Pancreas (tissue), 10 donors: Measurements from ENCODE around the gene MYOZ3. TPM values are rescaled to one million over a fixed set of nuclear protein-coding genes. Genes with fewer than 3 reads are reported as not detected.

Experiments
- ATAC-seq, 4 donors: fragments of 200-7000 bp; cut with Tn5 transposase; one replicate each; pipeline versions ENCODE4 v1.8.0 to v1.9.1; 2020; ENCODE audit warnings: mild to moderate bottlenecking in 4 of 4, moderate library complexity in 4 of 4
- DNase-seq, 6 donors: peaks; one replicate each; pipeline ENCODE4 v3.0.0-alpha.2; 2020
- FAIRE-seq: peaks from 2 replicates; lab custom pipeline; 2012; peaks lifted over from hg19 to GRCh38; lab: Jason Lieb, UNC
- H3K27ac ChIP-seq, 4 donors: fragments of 200-600 bp; sonication (generic); 1 replicate in 3 of 4; 2 replicates in 1 of 4; pipeline versions ENCODE4 v1.5.0 to v1.8.0; 2020
- H3K27me3 ChIP-seq, 4 donors: fragments of 200-600 bp; one replicate each; pipeline ENCODE4 v1.8.0; 2021
- H3K36me3 ChIP-seq, 3 donors: fragments of 200-600 bp; sonication (generic) in 1 of 3; one replicate each; pipeline versions ENCODE4 v1.5.0 to v1.8.0; 2020 to 2021
- H3K4me1 ChIP-seq, 3 donors: fragments of 200-600 bp; one replicate each; pipeline ENCODE4 v1.8.0; 2021
- H3K4me3 ChIP-seq, 4 donors: fragments of 200-600 bp; sonication (generic) in 2 of 4; one replicate each; pipeline versions ENCODE4 v1.5.0 to v1.8.0; 2020 to 2021
- H3K9me3 ChIP-seq, 4 donors: fragments of 200-600 bp; one replicate each; pipeline ENCODE4 v1.8.0; 2021
- WGBS, 2 donors: extraction: QIAGEN DNeasy Blood & Tissue Kit; methylation state at CpG; one replicate each; pipeline ENCODE4 v1.1.7; 2013; 5-methylcytosine and 5-hydroxymethylcytosine counted together
- intact Hi-C, 3 donors: fragments of 100-400 bp; cut with DNase I; formaldehyde crosslinking; loops; one replicate each; pipeline versions ENCODE4 v1.11.1 to v1.14.2; 2022
- polyA plus RNA-seq, 2 donors: library from polyadenylated mRNA; stranded (reverse); fragments of 200-250 nt; gene quantifications; one replicate each; pipeline ENCODE4 v1.2.3, GENCODE V29; 2013
- total RNA-seq, 6 donors: library from RNA; stranded (reverse); fragmentation: NEBNext Ultra II Directional in 4 of 6; extraction: Animal tissue kit (Norgen Biotek cat#: 25700) in 4 of 6; gene quantifications; one replicate each; pipeline versions ENCODE4 v1.2.1 to v1.2.4, GENCODE V29; 2021 to 2023
- TF ChIP-seq, protein P1 (sequence below), 4 donors: fragments of 200-600 bp; sonication (generic) in 3 of 4; IDR thresholded peaks; one replicate each; pipeline versions ENCODE4 v1.5.0 to v1.8.0; 2021; ENCODE audit warnings: antibody characterized with exemption in 4 of 4
- donor health status: healthy with polysubstance abuse.
- donor health status: DM: no; HTN: no; CAD: no; lungs with moderate emphysema.
- donor health status: DM: no; HTN: no; CAD: no.
- donor health status: control.
- donor health status: control.
- donor health status: Bipolar disorder and iron deficiency.
- donor health status: DM: yes; HTN: yes; CAD: no.
- donor health status: DM: no; HTN: no; CAD: no.
- donor health status: DM: no; HTN: no; CAD: no.
- donor health status: DM: yes; HTN: yes; CAD: no.

The MYOZ3 gene
- total and polyA plus RNA-seq, 8 donors, result 0.05 to 0.50 (median 0.28) TPM; not detected in 1

DNA sequence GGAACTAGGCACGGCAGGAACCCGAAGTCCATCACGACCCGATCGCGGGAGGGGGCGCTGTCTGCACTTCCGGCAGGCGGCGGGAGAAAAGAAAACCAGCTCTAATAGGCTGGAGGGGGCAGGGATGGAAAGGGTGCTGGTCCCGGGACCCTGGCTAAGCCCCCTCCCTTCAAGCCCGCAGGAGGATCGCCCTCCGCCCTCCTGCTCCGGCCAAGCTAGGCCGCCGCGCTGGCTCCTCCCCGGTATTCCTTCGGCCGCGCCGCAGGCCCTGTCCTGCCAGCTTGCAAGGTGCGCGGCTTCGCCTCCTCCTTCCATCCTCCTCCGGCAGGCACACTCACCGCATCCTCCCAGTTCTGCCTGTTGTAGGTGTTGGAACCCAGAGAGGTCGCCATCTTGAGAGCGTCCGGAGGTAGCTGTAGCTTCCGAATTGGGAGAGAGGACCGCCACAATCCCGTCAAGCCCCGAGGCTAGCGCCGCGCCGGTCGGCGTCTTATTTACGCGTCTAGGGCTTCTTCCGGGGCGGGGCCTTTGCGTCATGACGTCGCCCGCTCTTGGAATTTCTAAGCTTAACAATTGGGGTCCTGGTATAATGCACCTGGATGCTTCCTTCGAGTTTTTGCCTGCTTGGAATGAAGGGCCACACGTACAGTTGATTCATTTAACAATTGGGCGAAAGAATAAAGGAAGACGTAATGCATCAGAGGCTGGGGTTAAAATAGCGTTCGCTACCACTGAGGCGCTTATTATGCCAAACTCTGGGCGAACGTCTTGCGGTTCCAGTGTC is 39.7 kb downstream of the MYOZ3 start, which contains the start of gene RBM22:
TSS of gene RBM22 (minus strand) at position 469 of the 784 bp plus-strand sequence. CDS start at position 392, 77 bp downstream.
- DNase-seq (peak; percentile 87 to 96 (median 92)), FAIRE-seq (peak; percentile 67)
- H3K27me3 ChIP-seq, result no peaks in the 10 kb centered on the region

GRCh38 chr5:150703762-150704161 is 42.7 kb downstream of the MYOZ3 start:
- H3K27ac ChIP-seq, result no peak overlapping the region
- no peak overlapping the region for H3K4me3 ChIP-seq
- no peaks in the 10 kb centered on the region for H3K9me3 ChIP-seq
- intact Hi-C loops, result loop anchor here in 1 of 3 donors (10.0 kb wide), 1 partner anchor 141 kb away; the partner anchor contains the start of gene IRGM
- ATAC-seq, result no peak
- no peaks in the 10 kb centered on the region for H3K27me3 ChIP-seq
- DNase-seq, result no peak
- TF ChIP-seq, protein P1, sequence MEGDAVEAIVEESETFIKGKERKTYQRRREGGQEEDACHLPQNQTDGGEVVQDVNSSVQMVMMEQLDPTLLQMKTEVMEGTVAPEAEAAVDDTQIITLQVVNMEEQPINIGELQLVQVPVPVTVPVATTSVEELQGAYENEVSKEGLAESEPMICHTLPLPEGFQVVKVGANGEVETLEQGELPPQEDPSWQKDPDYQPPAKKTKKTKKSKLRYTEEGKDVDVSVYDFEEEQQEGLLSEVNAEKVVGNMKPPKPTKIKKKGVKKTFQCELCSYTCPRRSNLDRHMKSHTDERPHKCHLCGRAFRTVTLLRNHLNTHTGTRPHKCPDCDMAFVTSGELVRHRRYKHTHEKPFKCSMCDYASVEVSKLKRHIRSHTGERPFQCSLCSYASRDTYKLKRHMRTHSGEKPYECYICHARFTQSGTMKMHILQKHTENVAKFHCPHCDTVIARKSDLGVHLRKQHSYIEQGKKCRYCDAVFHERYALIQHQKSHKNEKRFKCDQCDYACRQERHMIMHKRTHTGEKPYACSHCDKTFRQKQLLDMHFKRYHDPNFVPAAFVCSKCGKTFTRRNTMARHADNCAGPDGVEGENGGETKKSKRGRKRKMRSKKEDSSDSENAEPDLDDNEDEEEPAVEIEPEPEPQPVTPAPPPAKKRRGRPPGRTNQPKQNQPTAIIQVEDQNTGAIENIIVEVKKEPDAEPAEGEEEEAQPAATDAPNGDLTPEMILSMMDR (IDR thresholded peaks at IDR 0.05), result no peak
- H3K36me3 ChIP-seq, result peaks cover 0 to 3% (median 0%) of the 10 kb centered on the region in 3 donors
- 68 to 86% methylated on average over 3 of the region's 3 CpGs for WGBS, 2 donors
- H3K4me1 ChIP-seq, result peaks cover 9 to 14% (median 13%) of the 10 kb centered on the region in 3 donors
- FAIRE-seq, result no peak

More for the DNA sequence above, 39.7 kb downstream of the MYOZ3 start, which contains the start of gene RBM22:
- Histone ChIP-seq H3K36me3 (peaks cover 0 to 28% (median 8%) of the 10 kb centered on the region in 3 donors), H3K9me3 (no peaks in the 10 kb centered on the region), H3K4me3 (peak within 1 kb of the TSS; percentile 53 to 98 (median 76)), H3K27ac (peak within 1 kb of the TSS; percentile 61 to 92 (median 88)), H3K4me1 (peaks cover 9 to 14% (median 11%) of the 10 kb centered on the region in 3 donors)
- intact Hi-C loops, result loop anchor here in 1 of 3 donors (10.0 kb wide), 1 partner anchor 144 kb away; the partner anchor contains the start of gene IRGM
- peak; percentile 99 to 100 (median 99) for ATAC-seq
- 0% methylated on average over 58 to 59 of the region's 59 CpGs for WGBS, 2 donors
- TF ChIP-seq, protein P1 (IDR thresholded peaks at IDR 0.05), result peak in 3 of 4 donors; percentile 20 to 54 (median 29)

DNA sequence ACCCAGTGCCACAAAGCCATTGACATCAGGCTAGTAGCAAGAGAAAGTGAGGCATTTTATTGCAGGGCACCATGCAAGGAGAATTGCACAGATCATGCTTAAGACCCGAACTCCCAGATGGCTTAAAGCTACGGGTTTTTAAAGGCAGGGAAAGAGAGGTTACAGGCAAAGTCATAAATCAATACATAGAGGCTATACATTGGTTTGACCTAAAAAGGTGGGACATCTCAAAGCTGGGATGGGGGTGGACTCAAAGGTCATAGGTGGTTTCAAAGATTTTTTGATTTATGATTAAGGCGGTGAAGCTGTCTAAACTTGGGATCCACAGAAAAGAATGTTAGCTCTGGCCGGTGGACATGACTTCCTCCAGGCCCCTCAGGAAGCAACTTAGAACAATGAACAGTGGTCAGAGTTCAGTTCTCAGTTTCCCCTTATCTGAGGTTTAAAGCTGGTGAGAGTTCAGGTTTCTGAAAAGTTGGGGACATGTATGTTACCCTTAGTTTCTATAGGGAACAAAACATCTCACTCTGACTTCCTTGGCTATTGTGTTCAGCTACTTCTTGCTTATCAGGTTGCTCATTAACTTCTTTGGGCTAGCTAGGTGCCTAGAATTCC is 45.8 kb downstream of the MYOZ3 start:
- Histone ChIP-seq H3K4me1 (peaks cover 0 to 6% (median 0%) of the 10 kb centered on the region in 3 donors), H3K27me3 (no peaks in the 10 kb centered on the region), H3K9me3 (no peaks in the 10 kb centered on the region), H3K36me3 (peaks cover 4 to 27% (median 6%) of the 10 kb centered on the region in 3 donors), H3K27ac (no peak overlapping the region), H3K4me3 (no peak overlapping the region)
- no peak for ATAC-seq
- 76 to 80% methylated on average over 4 of the region's 4 CpGs for WGBS, 2 donors
- FAIRE-seq, result no peak
- DNase-seq, result no peak
- intact Hi-C loops, result loop anchor here in 1 of 3 donors (10.0 kb wide), 1 partner anchor 138 kb away; the partner anchor contains the start of gene IRGM
- TF ChIP-seq, protein P1 (IDR thresholded peaks at IDR 0.05), result no peak

- H3K4me1 ChIP-seq, result peaks cover 0 to 6% (median 0%) of the 10 kb centered on the region in 3 donors
Observed at GRCh38 chr5:150710165-150710564, 49.1 kb downstream of the MYOZ3 start.

More at GRCh38 chr5:150710165-150710564, 49.1 kb downstream of the MYOZ3 start:
- WGBS, 2 donors, result 51 to 53% methylated on average over 2 of the region's 2 CpGs
- intact Hi-C loops, result no loop called here
- DNase-seq, result no peak
- Histone ChIP-seq H3K9me3 (no peaks in the 10 kb centered on the region), H3K4me3 (no peak overlapping the region), H3K36me3 (peaks cover 10 to 43% (median 15%) of the 10 kb centered on the region in 3 donors), H3K27ac (no peak overlapping the region), H3K27me3 (no peaks in the 10 kb centered on the region)
- FAIRE-seq, result no peak
- TF ChIP-seq, protein P1 (IDR thresholded peaks at IDR 0.05), result no peak
- peak in 1 of 4 donors; percentile 54 for ATAC-seq
